A549 (cell line): ENCODE data around the gene ZNF182.

Experiments
- CTCF ChIP-seq: fragments of >200 bp; sonication (Bioruptor Twin); formaldehyde crosslinking; IDR thresholded peaks from 3 replicates; pipeline ENCODE4 v1.5.1; 2016
- EP300 ChIP-seq, 2 experiments: fragments of >200 bp; sonication (Bioruptor Twin); formaldehyde crosslinking; IDR thresholded peaks; 2 replicates in 1 of 2; 3 replicates in 1 of 2; pipeline ENCODE4 v1.6.1; 2016 to 2017
- FOSB ChIP-seq: fragments of 250-450 bp; sonication (Bioruptor Pico); IDR thresholded peaks from 2 replicates; pipeline ENCODE4 v1.5.0; 2020; ENCODE audit warnings: mild to moderate bottlenecking, moderate library complexity

GRCh38 chrX:48030237-48030636 lies 26.4 kb upstream of the ZNF182 start:
- TF ChIP-seq CTCF = no peak
- TF ChIP-seq FOSB (CRISPR knock-in tag) = no peak
- TF ChIP-seq EP300 (IDR thresholded peaks at IDR 0.05) = no peak
